ENCODE data around the gene ACOT4. TPM values are rescaled to one million over a fixed set of nuclear protein-coding genes. Genes with fewer than 3 reads are reported as not detected.

The ACOT4 gene
- total RNA-seq, 1 donor from 2014 or later = 4.5 TPM

DNA sequence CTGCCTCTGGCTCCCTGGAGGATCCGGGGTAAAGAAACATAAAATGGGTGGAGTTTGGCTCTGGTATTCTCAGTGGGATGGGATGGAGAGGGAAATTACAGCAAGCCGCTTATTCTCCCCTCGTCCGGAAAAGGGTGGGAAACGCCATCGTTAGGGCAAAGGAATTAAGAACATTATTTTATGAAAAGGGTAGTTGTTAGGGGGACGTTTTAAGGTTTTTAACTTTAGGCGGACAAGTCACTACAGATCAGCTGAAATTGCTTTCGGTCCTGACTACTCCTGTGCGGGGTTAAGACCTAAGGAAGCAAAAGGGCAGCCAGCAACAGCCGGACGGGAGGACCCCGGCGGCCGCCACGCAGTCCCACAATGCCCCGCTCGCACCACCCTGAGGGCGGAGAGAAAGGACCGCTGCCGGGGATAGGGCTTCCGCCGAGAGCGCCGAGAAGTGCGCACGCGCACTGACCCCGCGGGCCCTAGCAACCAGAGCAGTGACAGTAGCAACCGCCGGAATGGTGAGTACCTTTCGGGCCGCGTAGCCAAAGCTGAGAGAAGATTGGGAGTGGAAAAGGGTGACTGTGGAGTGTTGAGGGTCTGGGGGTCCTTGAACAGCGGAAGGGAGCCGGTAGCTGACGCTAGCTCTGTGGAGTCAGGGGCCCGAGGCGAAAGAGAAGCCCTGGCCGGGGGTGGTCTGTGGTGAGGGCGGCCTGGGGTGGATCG, 53.0 kb downstream of the ACOT4 start, which contains the start of gene DNAL1:
DNAL1 (plus strand) TSS at position 456 of the 717 bp plus-strand sequence; CDS start at position 510, 54 bp downstream.
- Histone ChIP-seq H3K9me3 (no peaks in the 10 kb centered on the region), H3K4me1 (peaks cover 6% of the 10 kb centered on the region), H3K27me3 (no peaks in the 10 kb centered on the region), H3K4me3 (peak within 1 kb of the TSS; percentile 72), H3K36me3 (no peaks in the 10 kb centered on the region), H3K27ac (peak within 1 kb of the TSS; percentile 82)
- intact Hi-C loops (cut with DNase I) = no loop called here
- ATAC-seq = peak; percentile 100
- TF ChIP-seq, protein P1, sequence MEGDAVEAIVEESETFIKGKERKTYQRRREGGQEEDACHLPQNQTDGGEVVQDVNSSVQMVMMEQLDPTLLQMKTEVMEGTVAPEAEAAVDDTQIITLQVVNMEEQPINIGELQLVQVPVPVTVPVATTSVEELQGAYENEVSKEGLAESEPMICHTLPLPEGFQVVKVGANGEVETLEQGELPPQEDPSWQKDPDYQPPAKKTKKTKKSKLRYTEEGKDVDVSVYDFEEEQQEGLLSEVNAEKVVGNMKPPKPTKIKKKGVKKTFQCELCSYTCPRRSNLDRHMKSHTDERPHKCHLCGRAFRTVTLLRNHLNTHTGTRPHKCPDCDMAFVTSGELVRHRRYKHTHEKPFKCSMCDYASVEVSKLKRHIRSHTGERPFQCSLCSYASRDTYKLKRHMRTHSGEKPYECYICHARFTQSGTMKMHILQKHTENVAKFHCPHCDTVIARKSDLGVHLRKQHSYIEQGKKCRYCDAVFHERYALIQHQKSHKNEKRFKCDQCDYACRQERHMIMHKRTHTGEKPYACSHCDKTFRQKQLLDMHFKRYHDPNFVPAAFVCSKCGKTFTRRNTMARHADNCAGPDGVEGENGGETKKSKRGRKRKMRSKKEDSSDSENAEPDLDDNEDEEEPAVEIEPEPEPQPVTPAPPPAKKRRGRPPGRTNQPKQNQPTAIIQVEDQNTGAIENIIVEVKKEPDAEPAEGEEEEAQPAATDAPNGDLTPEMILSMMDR (IDR thresholded peaks at IDR 0.05) = no peak
- peak; percentile 97 for DNase-seq

DNA sequence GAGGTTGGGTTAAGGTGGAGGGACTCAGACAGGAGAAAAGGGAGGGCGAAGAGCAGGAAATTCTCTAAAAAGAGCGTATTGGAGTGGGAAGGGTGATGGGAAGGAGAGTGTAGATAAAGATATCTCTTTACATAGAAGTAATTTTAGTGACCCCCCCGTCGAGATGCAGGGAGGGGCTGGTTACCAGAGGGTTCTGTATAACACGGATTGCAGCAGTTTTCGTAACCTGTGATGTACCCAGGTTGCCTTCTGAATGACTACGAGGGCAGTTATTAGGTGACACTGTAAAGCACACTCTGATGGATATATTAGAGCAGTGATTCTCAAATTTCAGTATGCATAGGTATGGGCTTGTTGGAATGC, 53.6 kb downstream of the ACOT4 start:
- TF ChIP-seq, protein P1 (IDR thresholded peaks at IDR 0.05) = no peak
- no peak for ATAC-seq
- Histone ChIP-seq H3K4me1 (peaks cover 6% of the 10 kb centered on the region), H3K9me3 (no peaks in the 10 kb centered on the region), H3K27me3 (no peaks in the 10 kb centered on the region), H3K27ac (peak overlapping the region; percentile 82), H3K36me3 (no peaks in the 10 kb centered on the region), H3K4me3 (peak overlapping the region; percentile 72)
- DNase-seq = no peak
- intact Hi-C loops (cut with DNase I) = no loop called here

Other genes with a start within 250 kb of the ACOT4 start
- 139 TPM for gene NUMB, start 133.3 kb upstream of the ACOT4 start, total RNA-seq
- 11.3 TPM for gene RIOX1, start 100.9 kb upstream of the ACOT4 start, total RNA-seq
- gene ACOT1, start 54.7 kb upstream of the ACOT4 start, total RNA-seq = 16.4 TPM
- gene HEATR4, start 32.9 kb upstream of the ACOT4 start, total RNA-seq = 1.6 TPM
- gene ACOT2, start 22.7 kb upstream of the ACOT4 start, total RNA-seq = 40.2 TPM
- not detected for gene ACOT6, start 20.6 kb downstream of the ACOT4 start, total RNA-seq
- 16.6 TPM for gene DNAL1, start 53.1 kb downstream of the ACOT4 start, total RNA-seq
- 22.0 TPM for gene PNMA1, start 122.5 kb downstream of the ACOT4 start, total RNA-seq